Measurements from ENCODE around the gene TMEM145.

DNA sequence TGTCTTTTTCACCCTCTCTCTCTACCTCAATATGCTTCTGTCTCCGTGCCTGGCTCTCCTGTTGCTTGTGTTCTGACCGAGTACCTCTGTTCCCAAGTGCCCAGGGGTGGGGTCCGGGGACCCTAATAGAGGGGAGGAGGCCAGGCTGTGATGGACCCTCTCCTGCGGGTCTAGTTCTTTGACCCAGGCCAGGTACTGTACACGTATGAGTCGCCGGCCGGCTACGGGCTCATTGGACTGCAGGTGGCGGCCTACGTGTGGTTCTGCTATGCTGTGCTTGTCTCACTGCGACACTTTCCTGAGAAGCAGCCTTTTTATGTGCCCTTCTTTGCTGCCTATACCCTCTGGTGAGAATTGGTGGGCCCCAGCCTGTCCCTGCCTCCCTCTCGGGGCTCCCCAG lies 4.4 kb downstream of the TMEM145 start:
- TF ChIP-seq, protein P1, sequence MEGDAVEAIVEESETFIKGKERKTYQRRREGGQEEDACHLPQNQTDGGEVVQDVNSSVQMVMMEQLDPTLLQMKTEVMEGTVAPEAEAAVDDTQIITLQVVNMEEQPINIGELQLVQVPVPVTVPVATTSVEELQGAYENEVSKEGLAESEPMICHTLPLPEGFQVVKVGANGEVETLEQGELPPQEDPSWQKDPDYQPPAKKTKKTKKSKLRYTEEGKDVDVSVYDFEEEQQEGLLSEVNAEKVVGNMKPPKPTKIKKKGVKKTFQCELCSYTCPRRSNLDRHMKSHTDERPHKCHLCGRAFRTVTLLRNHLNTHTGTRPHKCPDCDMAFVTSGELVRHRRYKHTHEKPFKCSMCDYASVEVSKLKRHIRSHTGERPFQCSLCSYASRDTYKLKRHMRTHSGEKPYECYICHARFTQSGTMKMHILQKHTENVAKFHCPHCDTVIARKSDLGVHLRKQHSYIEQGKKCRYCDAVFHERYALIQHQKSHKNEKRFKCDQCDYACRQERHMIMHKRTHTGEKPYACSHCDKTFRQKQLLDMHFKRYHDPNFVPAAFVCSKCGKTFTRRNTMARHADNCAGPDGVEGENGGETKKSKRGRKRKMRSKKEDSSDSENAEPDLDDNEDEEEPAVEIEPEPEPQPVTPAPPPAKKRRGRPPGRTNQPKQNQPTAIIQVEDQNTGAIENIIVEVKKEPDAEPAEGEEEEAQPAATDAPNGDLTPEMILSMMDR (conservative IDR thresholded peaks at IDR 0.05; ENCODE audit: low read depth, low read length), result no peak
- no peak for TF ChIP-seq EZH2phosphoT487 (IDR thresholded peaks at IDR 0.05; ENCODE audit: borderline replicate concordance, low read length)
- no peak for TF ChIP-seq EZH2 (IDR thresholded peaks at IDR 0.05; ENCODE audit: low read length, unreplicated experiment)
